HCT116 (cell line): ENCODE results near the gene SNX9. TPM values are rescaled to one million over a fixed set of nuclear protein-coding genes. Genes with fewer than 3 reads are reported as not detected.
"Not testable (repeated sequence)": the region's sequence is repeated elsewhere in the genome, so short reads cannot be mapped to it uniquely, and the experiment has no call there.

ENCODE experiments used
- ATAC-seq: fragments of 200-7000 bp; cut with Tn5 transposase; 2 replicates; pipeline ENCODE4 v1.9.1; 2020; ENCODE audit warnings: mild to moderate bottlenecking, moderate library complexity
- BruUV-seq: library from RNA; stranded (reverse); fragments of 400-500 nt; replicated peaks from 2 replicates; lab custom pipeline; 2021; lab: Mats Ljungman, UMichigan
- CTCF ChIA-PET: fragments of 300-600 bp; sonication (Branson Sonifier 250); formaldehyde crosslinking; loops from one replicate; lab custom pipeline; 2021; ENCODE audit warnings: antibody characterized with exemption; lab: Charles Lee
- POLR2A ChIA-PET: fragments of 300-600, 350-600 bp; sonication (Branson Sonifier 250); formaldehyde crosslinking; loops from one replicate; lab custom pipeline; 2021; ENCODE audit warnings: antibody characterized with exemption; lab: Charles Lee
- RAD21 ChIA-PET, 2 experiments: fragments of 300-600 bp; sonication (Branson Sonifier 250); formaldehyde crosslinking; loops; one replicate each; lab custom pipeline; 2023; ENCODE audit warnings: low total read pairs in 2 of 2; ENCODE audit not compliant: uncharacterized antibody in 2 of 2, unreplicated experiment in 2 of 2, low non-redundant PET in 1 of 2; lab: Charles Lee
- DNase-seq: peaks from one replicate; pipeline ENCODE4 v3.0.0-alpha.2; 2010; ENCODE audit warnings: low read depth, low spot score
- H2AFZ ChIP-seq: fragments of 200-600 bp; shearing (Covaris generic), sonication (generic); 2 replicates; pipeline ENCODE4 v1.6.1; 2017; ENCODE audit warnings: low read depth, mixed run types, mixed read lengths, antibody characterized with exemption, low read length; ENCODE audit not compliant: poor library complexity, severe bottlenecking
- H3K27ac ChIP-seq: 2 replicates; pipeline ENCODE4 v1.5.1; 2012; ENCODE audit warnings: low read depth, low read length
- H3K27me3 ChIP-seq: fragments of 200-600 bp; sonication (generic); 2 replicates; pipeline ENCODE4 v1.6.1; 2016; ENCODE audit warnings: mixed run types, low read length, mixed read lengths; ENCODE audit not compliant: insufficient read depth
- H3K36me3 ChIP-seq, 2 experiments: fragments of 200-500 bp in 1 of 2; fragments of 200-600 bp in 1 of 2; sonication (Bioruptor generic) in 1 of 2; sonication (generic) in 1 of 2; 2 replicates each; pipeline versions ENCODE4 v1.5.1 to v1.6.1; 2014 to 2016; ENCODE audit warnings: low read length in 2 of 2, inconsistent platforms in 1 of 2, mixed read lengths in 1 of 2, mixed run types in 1 of 2; ENCODE audit not compliant: insufficient read depth in 2 of 2, control insufficient read depth in 1 of 2
- H3K4me1 ChIP-seq, 2 experiments: fragments of 200-600 bp in 1 of 2; sonication (generic) in 1 of 2; 2 replicates each; pipeline versions ENCODE4 v1.5.1 to v1.6.1; 2012 to 2017; ENCODE audit warnings: low read length in 2 of 2, inconsistent platforms in 1 of 2, mild to moderate bottlenecking in 1 of 2, mixed read lengths in 1 of 2, mixed run types in 1 of 2, moderate library complexity in 1 of 2; ENCODE audit not compliant: insufficient read depth in 2 of 2, control insufficient read depth in 1 of 2
- H3K4me2 ChIP-seq: fragments of 200-600 bp; sonication (generic); 2 replicates; pipeline ENCODE4 v1.6.1; 2017; ENCODE audit warnings: mixed run types, low read length, mixed read lengths
- H3K4me3 ChIP-seq, 2 experiments: fragments of 200-600 bp in 1 of 2; sonication (generic) in 1 of 2; replicated peaks in 1 of 2; 2 replicates each; pipeline ENCODE4 v1.5.1; 2011 to 2016; ENCODE audit warnings: low read length in 2 of 2, control low read depth in 1 of 2, low read depth in 1 of 2, mild to moderate bottlenecking in 1 of 2, mixed read lengths in 1 of 2, mixed run types in 1 of 2
- H3K79me2 ChIP-seq: fragments of 200-600 bp; sonication (generic); 2 replicates; pipeline ENCODE4 v1.6.1; 2017; ENCODE audit warnings: mild to moderate bottlenecking, mixed run types, low read length, moderate library complexity, mixed read lengths; ENCODE audit not compliant: insufficient read depth
- H3K9ac ChIP-seq: fragments of 200-600 bp; sonication (generic); 2 replicates; pipeline ENCODE4 v1.6.1; 2016; ENCODE audit warnings: low read length, mixed read lengths
- H3K9me2 ChIP-seq: fragments of 200-600 bp; sonication (generic), shearing (Covaris generic); 2 replicates; pipeline ENCODE4 v1.6.1; 2017; ENCODE audit warnings: mixed run types, mild to moderate bottlenecking, moderate library complexity; ENCODE audit not compliant: insufficient read depth
- H3K9me3 ChIP-seq, 2 experiments: fragments of 200-500 bp in 1 of 2; fragments of 200-600 bp in 1 of 2; sonication (Bioruptor generic) in 1 of 2; sonication (generic) in 1 of 2; 2 replicates each; pipeline ENCODE4 v1.6.1; 2014 to 2017; ENCODE audit warnings: low read length in 2 of 2, mixed read lengths in 2 of 2, inconsistent platforms in 1 of 2, low read depth in 1 of 2, mild to moderate bottlenecking in 1 of 2, mixed run types in 1 of 2, moderate library complexity in 1 of 2; ENCODE audit not compliant: control insufficient read depth in 1 of 2, insufficient read depth in 1 of 2
- H4K20me1 ChIP-seq: fragments of 200-600 bp; sonication (generic), shearing (Covaris generic); 2 replicates; pipeline ENCODE4 v1.6.1; 2017; ENCODE audit warnings: mixed run types, mild to moderate bottlenecking, moderate library complexity; ENCODE audit not compliant: insufficient read depth
- FOSL1 ChIP-seq: IDR thresholded peaks from 2 replicates; pipeline ENCODE4 v1.6.1; 2012; ENCODE audit warnings: low read depth
- POLR2A ChIP-seq: IDR thresholded peaks from 2 replicates; pipeline ENCODE4 v1.7.0; 2011; ENCODE audit warnings: borderline replicate concordance; ENCODE audit not compliant: insufficient read depth, insufficient read length; ENCODE audit errors: extremely low read depth
- POLR2AphosphoS5 ChIP-seq: IDR thresholded peaks from 2 replicates; pipeline ENCODE4 v1.6.1; 2011; ENCODE audit warnings: mild to moderate bottlenecking, low read depth, low read length, moderate library complexity
- SIN3A ChIP-seq: IDR thresholded peaks from 2 replicates; pipeline ENCODE4 v1.6.1; 2012; ENCODE audit warnings: low read depth
- SP1 ChIP-seq: IDR thresholded peaks from 2 replicates; pipeline ENCODE4 v1.6.1; 2012; ENCODE audit warnings: low read depth
- SRF ChIP-seq: IDR thresholded peaks from 2 replicates; pipeline ENCODE4 v1.6.1; 2012; ENCODE audit warnings: low read depth
- ZFX ChIP-seq: fragments of 450-650 bp; IDR thresholded peaks from 2 replicates; pipeline ENCODE4 v1.6.1; 2017
- intact Hi-C: fragments of 100-400 bp; cut with micrococcal nuclease; formaldehyde crosslinking; loops from 2 replicates; pipeline ENCODE4 v1.10.0; 2022
- total RNA-seq: library from RNA; stranded (reverse); gene quantifications from one replicate; pipeline ENCODE4 v1.2.1, GENCODE V29; 2021; ENCODE audit not compliant: unreplicated experiment
- TF ChIP-seq, protein P1 (sequence below): IDR thresholded peaks from 2 replicates; pipeline ENCODE4 v1.6.1; 2011; ENCODE audit warnings: mild to moderate bottlenecking, low read length, moderate library complexity; ENCODE audit not compliant: insufficient replicate concordance; ENCODE audit errors: extremely low read depth
- TF ChIP-seq, protein P2 (sequence below): IDR thresholded peaks from 2 replicates; pipeline ENCODE4 v1.6.1; 2012

The SNX9 gene
- total RNA-seq, 1 experiment from 2014 or later = 42.5 TPM

DNA sequence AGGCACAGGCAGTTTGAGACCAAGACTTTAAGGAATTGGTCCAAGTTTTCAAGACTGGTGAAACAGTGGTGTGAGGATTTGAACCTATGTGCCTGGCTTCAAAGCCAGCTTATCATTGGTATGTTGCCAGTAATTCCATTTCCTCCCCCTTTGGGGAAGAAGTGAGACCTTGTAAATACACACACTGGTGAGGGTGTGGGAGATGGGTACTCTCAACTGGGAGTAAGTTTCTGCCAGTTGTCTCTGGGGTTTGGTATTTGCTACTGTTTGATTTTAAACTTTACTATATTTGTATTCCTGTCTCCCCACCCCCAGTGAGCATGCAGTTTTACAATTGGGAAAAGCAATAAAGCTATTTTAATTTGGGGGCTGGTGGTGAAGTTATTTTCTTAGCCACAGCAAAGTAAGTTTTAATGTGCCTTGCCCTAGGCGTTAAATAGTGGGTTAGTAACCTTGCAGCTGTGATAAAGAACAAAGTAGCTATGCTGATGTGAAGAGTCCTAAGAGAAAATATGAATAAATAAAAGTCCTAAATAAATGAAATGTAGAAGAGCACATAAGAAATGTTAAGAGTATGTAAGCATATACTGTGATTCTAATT is 31.0 kb downstream of the SNX9 start (continued):
- TF ChIP-seq, protein P1, sequence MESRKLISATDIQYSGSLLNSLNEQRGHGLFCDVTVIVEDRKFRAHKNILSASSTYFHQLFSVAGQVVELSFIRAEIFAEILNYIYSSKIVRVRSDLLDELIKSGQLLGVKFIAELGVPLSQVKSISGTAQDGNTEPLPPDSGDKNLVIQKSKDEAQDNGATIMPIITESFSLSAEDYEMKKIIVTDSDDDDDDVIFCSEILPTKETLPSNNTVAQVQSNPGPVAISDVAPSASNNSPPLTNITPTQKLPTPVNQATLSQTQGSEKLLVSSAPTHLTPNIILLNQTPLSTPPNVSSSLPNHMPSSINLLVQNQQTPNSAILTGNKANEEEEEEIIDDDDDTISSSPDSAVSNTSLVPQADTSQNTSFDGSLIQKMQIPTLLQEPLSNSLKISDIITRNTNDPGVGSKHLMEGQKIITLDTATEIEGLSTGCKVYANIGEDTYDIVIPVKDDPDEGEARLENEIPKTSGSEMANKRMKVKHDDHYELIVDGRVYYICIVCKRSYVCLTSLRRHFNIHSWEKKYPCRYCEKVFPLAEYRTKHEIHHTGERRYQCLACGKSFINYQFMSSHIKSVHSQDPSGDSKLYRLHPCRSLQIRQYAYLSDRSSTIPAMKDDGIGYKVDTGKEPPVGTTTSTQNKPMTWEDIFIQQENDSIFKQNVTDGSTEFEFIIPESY = no peak
- no peak for TF ChIP-seq POLR2AphosphoS5
- no peak for TF ChIP-seq SIN3A
- no peak for TF ChIP-seq FOSL1
- TF ChIP-seq, protein P2, sequence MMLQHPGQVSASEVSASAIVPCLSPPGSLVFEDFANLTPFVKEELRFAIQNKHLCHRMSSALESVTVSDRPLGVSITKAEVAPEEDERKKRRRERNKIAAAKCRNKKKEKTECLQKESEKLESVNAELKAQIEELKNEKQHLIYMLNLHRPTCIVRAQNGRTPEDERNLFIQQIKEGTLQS = no peak
- TF ChIP-seq POLR2A = no peak

DNA sequence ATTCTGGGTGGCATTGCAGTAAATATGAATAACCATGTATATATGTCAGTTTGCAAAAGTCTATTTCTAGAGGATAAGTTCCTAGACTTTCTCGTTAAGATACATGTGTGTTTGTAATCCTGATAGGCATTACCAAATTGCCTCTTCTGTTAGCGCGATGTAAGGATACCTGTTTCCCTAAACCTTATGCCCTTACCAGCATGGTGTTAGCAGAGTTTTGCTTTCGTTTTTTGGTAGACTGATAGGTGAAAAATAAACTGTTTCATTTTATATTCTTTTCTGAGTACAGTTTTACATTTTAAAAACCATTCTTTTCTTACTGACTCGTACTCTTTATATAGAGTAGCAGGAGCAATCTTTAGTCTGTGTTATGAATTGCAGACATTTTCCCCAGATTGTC is 32.3 kb downstream of the SNX9 start:
- ATAC-seq = no peak
- no peaks in the 10 kb centered on the region for H3K27me3 ChIP-seq
- CTCF ChIA-PET = no interaction called here
- no peaks in the 10 kb centered on the region for H3K9me2 ChIP-seq
- H4K20me1 ChIP-seq = peaks cover 8% of the 10 kb centered on the region; the same call in 1 of the 2 replicates
- POLR2A ChIA-PET = no interaction called here
- H3K27ac ChIP-seq = no peak overlapping the region
- BruUV-seq = no TSS peak
- peaks cover 2 to 19% of the 10 kb centered on the region in 2 experiments; a peak in 3 of 4 replicates for H3K4me1 ChIP-seq
- H3K9me3 ChIP-seq = peaks cover 0 to 9% of the 10 kb centered on the region in 2 experiments; a peak in 1 of 4 replicates
- H3K4me3 ChIP-seq = no peak overlapping the region
- H3K4me2 ChIP-seq = no peak overlapping the region
- TF ChIP-seq SP1 = no peak
- TF ChIP-seq ZFX = no peak
- TF ChIP-seq SIN3A = no peak
- TF ChIP-seq SRF = no peak
- intact Hi-C loops = no loop called here
- DNase-seq = no peak
- H2AFZ ChIP-seq = no peak overlapping the region
- RAD21 ChIA-PET = no interaction called here
- H3K79me2 ChIP-seq = peaks cover 100% of the 10 kb centered on the region
- peaks cover 0 to 5% of the 10 kb centered on the region in 2 experiments; a peak in 2 of 4 replicates for H3K36me3 ChIP-seq
- no peak overlapping the region for H3K9ac ChIP-seq

DNA sequence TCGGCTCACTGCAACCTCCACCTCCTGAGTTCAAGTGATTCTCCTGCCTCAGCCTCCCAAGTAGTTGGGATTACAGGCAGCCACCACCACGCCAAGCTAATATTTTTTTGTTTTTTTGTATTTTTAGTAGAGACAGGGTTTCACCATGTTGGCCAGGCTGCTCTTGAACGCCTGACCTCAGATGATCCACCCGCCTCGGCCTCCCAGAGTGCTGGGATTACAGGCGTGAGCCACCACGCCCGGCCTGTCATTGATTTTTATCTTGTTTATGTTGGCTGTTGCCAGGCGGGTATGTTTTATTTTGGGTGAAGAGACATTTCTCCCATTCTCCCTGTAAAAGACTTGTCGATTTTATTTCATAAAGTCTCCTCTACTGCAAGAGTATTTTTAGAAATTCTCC is 32.8 kb downstream of the SNX9 start:
- Histone ChIP-seq H3K4me1 (peaks cover 5 to 14% of the 10 kb centered on the region in 2 experiments), H3K79me2 (peaks cover 100% of the 10 kb centered on the region)
- H3K9ac ChIP-seq, DNase-seq, H3K36me3 ChIP-seq, RAD21 ChIA-PET, H3K4me2 ChIP-seq, H3K9me2 ChIP-seq, intact Hi-C loops, CTCF ChIA-PET, ATAC-seq, POLR2A ChIA-PET, H3K4me3 ChIP-seq, BruUV-seq, H3K27me3 ChIP-seq, H4K20me1 ChIP-seq, H3K9me3 ChIP-seq, H2AFZ ChIP-seq, H3K27ac ChIP-seq: not testable (repeated sequence)

DNA sequence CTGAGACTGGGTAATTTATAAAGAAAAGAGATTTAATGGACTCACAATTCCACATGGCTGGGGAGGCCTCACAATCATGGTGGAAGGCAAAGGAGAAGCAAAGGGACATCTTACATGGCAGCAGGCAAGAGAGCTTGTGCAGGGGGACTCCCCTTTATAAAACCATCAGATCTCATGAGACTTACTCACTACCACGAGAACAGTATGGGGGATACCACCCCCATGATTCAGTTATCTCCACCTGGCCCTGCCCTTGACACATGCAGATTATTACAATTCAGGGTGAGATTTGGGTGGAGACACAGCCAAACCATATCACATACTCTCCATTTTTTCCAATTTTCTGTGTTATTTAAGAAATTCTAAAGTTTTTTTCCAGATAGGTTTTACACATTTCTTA is 35.6 kb downstream of the SNX9 start:
- peaks cover 100% of the 10 kb centered on the region for H3K79me2 ChIP-seq
- POLR2A ChIA-PET, H2AFZ ChIP-seq, H4K20me1 ChIP-seq, H3K9ac ChIP-seq, H3K4me2 ChIP-seq, H3K27me3 ChIP-seq, H3K27ac ChIP-seq, DNase-seq, RAD21 ChIA-PET, ATAC-seq, CTCF ChIA-PET, BruUV-seq, H3K4me3 ChIP-seq, H3K9me2 ChIP-seq, H3K36me3 ChIP-seq, H3K9me3 ChIP-seq, intact Hi-C loops: not testable (repeated sequence)
- peaks cover 5 to 21% of the 10 kb centered on the region in 2 experiments for H3K4me1 ChIP-seq
